ENCODE results near the gene CEACAM16.
A peak's percentile ranks its signal among the peaks of the same experiment; 100 is the strongest.

The CEACAM16 gene

GRCh38 chr19:44738136-44738535 lies 39.2 kb downstream of the CEACAM16 start:
- H3K27me3 ChIP-seq (ENCODE audit: low read depth, low read length), result peaks cover 27% of the 10 kb centered on the region; the same call in 1 of the 2 replicates
- no peak overlapping the region for H3K27ac ChIP-seq (ENCODE audit: low read length)
- H3K79me2 ChIP-seq (ENCODE audit: low read length), result no peaks in the 10 kb centered on the region
- H4K20me1 ChIP-seq (ENCODE audit: insufficient read depth, low read length), result no peaks in the 10 kb centered on the region
- H3K36me3 ChIP-seq (replicated peaks; ENCODE audit: low read depth, low read length), result no peaks in the 10 kb centered on the region
- H3K9ac ChIP-seq (ENCODE audit: low read length), result no peak overlapping the region
- no peak overlapping the region for H3K4me2 ChIP-seq (ENCODE audit: low read length)
- H3K4me3 ChIP-seq (ENCODE audit: low read length), result no peak overlapping the region
- no peak overlapping the region for H2AFZ ChIP-seq (ENCODE audit: low read depth, low read length)
- H3K4me1 ChIP-seq (ENCODE audit: low read length), result peaks cover 12% of the 10 kb centered on the region
- no peaks in the 10 kb centered on the region for H3K9me3 ChIP-seq (ENCODE audit: insufficient read depth, low read length)
- TF ChIP-seq CTCF (IDR thresholded peaks at IDR 0.05; ENCODE audit: low read depth, low read length), result no peak
- TF ChIP-seq EZH2phosphoT487 (IDR thresholded peaks at IDR 0.05; ENCODE audit: low read depth), result no peak

- peaks cover 12% of the 10 kb centered on the region for H3K4me1 ChIP-seq (ENCODE audit: low read length)
- no peaks in the 10 kb centered on the region for H4K20me1 ChIP-seq (ENCODE audit: insufficient read depth, low read length)
Measured at GRCh38 chr19:44738603-44739558, 39.9 kb downstream of the CEACAM16 start.

GRCh38 chr19:44740351-44740824 lies 41.4 kb downstream of the CEACAM16 start:
- H3K4me1 ChIP-seq (ENCODE audit: low read length), result peaks cover 12% of the 10 kb centered on the region
- H3K4me3 ChIP-seq (ENCODE audit: low read length), result no peak overlapping the region
- no peak overlapping the region for H3K27ac ChIP-seq (ENCODE audit: low read length)
- H3K79me2 ChIP-seq (ENCODE audit: low read length), result no peaks in the 10 kb centered on the region
- no peaks in the 10 kb centered on the region for H4K20me1 ChIP-seq (ENCODE audit: insufficient read depth, low read length)
- H2AFZ ChIP-seq (ENCODE audit: low read depth, low read length), result no peak overlapping the region
- no peaks in the 10 kb centered on the region for H3K36me3 ChIP-seq (replicated peaks; ENCODE audit: low read depth, low read length)
- no peak for TF ChIP-seq EZH2phosphoT487 (IDR thresholded peaks at IDR 0.05; ENCODE audit: low read depth)
- TF ChIP-seq CTCF (IDR thresholded peaks at IDR 0.05; ENCODE audit: low read depth, low read length), result peak; percentile 31
- no peak overlapping the region for H3K4me2 ChIP-seq (ENCODE audit: low read length)
- H3K9ac ChIP-seq (ENCODE audit: low read length), result no peak overlapping the region
- no peaks in the 10 kb centered on the region for H3K9me3 ChIP-seq (ENCODE audit: insufficient read depth, low read length)
- H3K27me3 ChIP-seq (ENCODE audit: low read depth, low read length), result peaks cover 21% of the 10 kb centered on the region; the same call in 1 of the 2 replicates

More at GRCh38 chr19:44738603-44739558, 39.9 kb downstream of the CEACAM16 start:
- no peaks in the 10 kb centered on the region for H3K36me3 ChIP-seq (replicated peaks; ENCODE audit: low read depth, low read length)
- TF ChIP-seq EZH2phosphoT487 (IDR thresholded peaks at IDR 0.05; ENCODE audit: low read depth) (no peak), CTCF (IDR thresholded peaks at IDR 0.05; ENCODE audit: low read depth, low read length) (no peak)
- H2AFZ ChIP-seq (ENCODE audit: low read depth, low read length), result no peak overlapping the region
- H3K27me3 ChIP-seq (ENCODE audit: low read depth, low read length), result peaks cover 27% of the 10 kb centered on the region; the same call in 1 of the 2 replicates
- no peaks in the 10 kb centered on the region for H3K9me3 ChIP-seq (ENCODE audit: insufficient read depth, low read length)
- no peak overlapping the region for H3K27ac ChIP-seq (ENCODE audit: low read length)
- no peaks in the 10 kb centered on the region for H3K79me2 ChIP-seq (ENCODE audit: low read length)
- H3K4me3 ChIP-seq (ENCODE audit: low read length), result no peak overlapping the region
- H3K9ac ChIP-seq (ENCODE audit: low read length), result no peak overlapping the region
- H3K4me2 ChIP-seq (ENCODE audit: low read length), result no peak overlapping the region

GRCh38 chr19:44741258-44741731 lies 42.3 kb downstream of the CEACAM16 start:
- Histone ChIP-seq H3K79me2 (ENCODE audit: low read length) (no peaks in the 10 kb centered on the region), H3K9ac (ENCODE audit: low read length) (no peak overlapping the region), H3K36me3 (replicated peaks; ENCODE audit: low read depth, low read length) (no peaks in the 10 kb centered on the region), H4K20me1 (ENCODE audit: insufficient read depth, low read length) (no peaks in the 10 kb centered on the region), H3K4me3 (ENCODE audit: low read length) (no peak overlapping the region), H3K27me3 (ENCODE audit: low read depth, low read length) (peaks cover 28% of the 10 kb centered on the region), H3K27ac (ENCODE audit: low read length) (no peak overlapping the region), H3K4me2 (ENCODE audit: low read length) (no peak overlapping the region), H3K4me1 (ENCODE audit: low read length) (peaks cover 13% of the 10 kb centered on the region), H3K9me3 (ENCODE audit: insufficient read depth, low read length) (no peaks in the 10 kb centered on the region), H2AFZ (ENCODE audit: low read depth, low read length) (no peak overlapping the region)
- TF ChIP-seq EZH2phosphoT487 (IDR thresholded peaks at IDR 0.05; ENCODE audit: low read depth) (no peak), CTCF (IDR thresholded peaks at IDR 0.05; ENCODE audit: low read depth, low read length) (no peak)
